AG04449 (cell line): ENCODE measurements around the gene SYS1.

ENCODE experiments used
- CTCF ChIA-PET: fragments of 350-600 bp; formaldehyde crosslinking; extraction: SDS; loops from one replicate; lab custom pipeline; 2021; ENCODE audit warnings: antibody characterized with exemption; lab: Yijun Ruan, JAX
- POLR2A ChIA-PET: fragments of 400-600, 350-600 bp; formaldehyde crosslinking; extraction: SDS; loops from one replicate; lab custom pipeline; 2020; ENCODE audit warnings: antibody characterized with exemption, inconsistent platforms; lab: Yijun Ruan, JAX
- DNase-seq: peaks from one replicate; pipeline ENCODE4 v3.0.0-alpha.2; 2010; ENCODE audit warnings: low read depth, low spot score
- H3K4me3 ChIP-seq: 2 replicates; pipeline ENCODE4 v1.5.1; 2011; ENCODE audit warnings: low read depth, mild to moderate bottlenecking, control low read depth, low read length
- TF ChIP-seq, protein P1 (sequence below): IDR thresholded peaks from one replicate; pipeline ENCODE4 v1.5.1; 2011; ENCODE audit warnings: mild to moderate bottlenecking, moderate library complexity, low read length, control low read depth, inconsistent platforms; ENCODE audit not compliant: insufficient read depth; ENCODE audit errors: missing control alignments

The SYS1 gene

DNA sequence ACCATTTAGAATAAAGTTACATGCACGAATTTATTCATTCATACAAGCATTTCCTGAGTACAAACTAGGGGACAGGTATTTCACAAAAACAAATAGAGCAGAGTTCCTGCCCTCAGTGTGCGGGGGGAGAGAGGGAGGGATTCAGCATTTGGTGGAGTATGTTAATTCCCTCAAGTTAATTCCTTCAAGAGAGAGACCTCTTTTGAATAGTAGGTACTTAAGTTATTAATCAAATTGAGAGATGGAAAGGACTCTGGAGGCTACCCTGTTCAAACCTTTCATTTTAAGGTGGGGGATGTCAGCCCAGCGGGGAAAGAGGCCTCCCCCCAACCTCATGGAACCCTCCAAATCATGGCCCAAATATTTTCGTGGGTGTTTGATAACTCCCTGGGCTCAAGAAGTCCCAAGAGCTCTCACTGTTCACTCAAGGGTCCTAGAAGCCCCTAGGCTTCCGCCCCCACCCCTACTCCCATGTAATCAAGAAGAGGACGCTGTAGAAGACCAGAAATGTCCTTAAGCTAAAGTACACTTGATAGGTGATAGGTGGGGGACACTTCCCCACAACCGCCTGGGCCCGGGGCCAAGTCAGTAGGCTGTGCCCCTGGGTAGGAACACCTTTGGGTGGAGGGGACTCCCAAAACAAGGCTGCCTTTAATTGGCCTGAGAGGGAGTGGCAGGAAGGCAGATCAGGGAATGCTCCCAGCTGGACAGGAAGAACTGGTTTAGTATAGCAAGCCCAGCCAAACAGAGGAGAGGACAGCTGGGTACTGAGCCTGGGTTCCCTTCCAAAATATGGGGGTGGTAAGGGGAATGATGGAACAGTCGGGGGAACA lies 17.6 kb upstream of the SYS1 start:
- DNase-seq: no peak
- POLR2A ChIA-PET: interaction anchor here (0.8 to 6.1 kb wide), 5 partner anchors 8 to 434 kb away, joined by 3 to 91 read pairs (median 3); partner anchors contain the start of gene SYS1
- peak overlapping the region; percentile 84 for H3K4me3 ChIP-seq
- CTCF ChIA-PET: interaction anchor here (1.9 to 5.9 kb wide), 5 partner anchors 10 to 92 kb away, joined by 6 to 60 read pairs (median 17); partner anchors contain the start of gene SYS1
- TF ChIP-seq, protein P1, sequence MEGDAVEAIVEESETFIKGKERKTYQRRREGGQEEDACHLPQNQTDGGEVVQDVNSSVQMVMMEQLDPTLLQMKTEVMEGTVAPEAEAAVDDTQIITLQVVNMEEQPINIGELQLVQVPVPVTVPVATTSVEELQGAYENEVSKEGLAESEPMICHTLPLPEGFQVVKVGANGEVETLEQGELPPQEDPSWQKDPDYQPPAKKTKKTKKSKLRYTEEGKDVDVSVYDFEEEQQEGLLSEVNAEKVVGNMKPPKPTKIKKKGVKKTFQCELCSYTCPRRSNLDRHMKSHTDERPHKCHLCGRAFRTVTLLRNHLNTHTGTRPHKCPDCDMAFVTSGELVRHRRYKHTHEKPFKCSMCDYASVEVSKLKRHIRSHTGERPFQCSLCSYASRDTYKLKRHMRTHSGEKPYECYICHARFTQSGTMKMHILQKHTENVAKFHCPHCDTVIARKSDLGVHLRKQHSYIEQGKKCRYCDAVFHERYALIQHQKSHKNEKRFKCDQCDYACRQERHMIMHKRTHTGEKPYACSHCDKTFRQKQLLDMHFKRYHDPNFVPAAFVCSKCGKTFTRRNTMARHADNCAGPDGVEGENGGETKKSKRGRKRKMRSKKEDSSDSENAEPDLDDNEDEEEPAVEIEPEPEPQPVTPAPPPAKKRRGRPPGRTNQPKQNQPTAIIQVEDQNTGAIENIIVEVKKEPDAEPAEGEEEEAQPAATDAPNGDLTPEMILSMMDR: no peak

DNA sequence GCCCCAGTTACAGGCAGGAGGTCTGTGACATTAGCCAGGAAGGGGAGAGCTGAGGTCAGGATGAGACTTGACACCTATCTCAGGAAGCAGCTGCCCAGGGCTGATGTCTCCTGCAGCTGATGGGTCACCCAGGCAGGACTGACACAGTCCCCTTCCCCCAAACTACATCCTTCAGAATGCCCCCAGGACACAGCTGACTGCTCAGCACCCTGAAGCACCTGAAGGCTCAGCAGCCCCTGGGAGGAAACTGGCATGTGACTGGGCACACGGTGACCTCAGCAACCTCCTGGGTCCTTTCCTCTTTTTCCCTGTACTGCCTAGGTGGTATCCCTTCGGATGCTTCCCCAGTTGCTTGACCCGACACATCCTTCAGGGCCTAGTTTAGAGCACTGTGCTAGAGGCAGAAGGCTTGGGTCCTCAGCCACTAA lies 16.7 kb upstream of the SYS1 start:
- peak overlapping the region; percentile 84 for H3K4me3 ChIP-seq
- ChIA-PET CTCF (interaction anchor here (1.1 to 5.9 kb wide), 5 partner anchors 9 to 91 kb away, joined by 4 to 60 read pairs (median 6); partner anchors contain the start of gene SYS1), POLR2A (interaction anchor here (0.6 to 6.1 kb wide), 7 partner anchors 9 to 434 kb away, joined by 3 to 91 read pairs (median 7); partner anchors contain the start of gene SYS1)
- TF ChIP-seq, protein P1: no peak
- DNase-seq: no peak

DNA sequence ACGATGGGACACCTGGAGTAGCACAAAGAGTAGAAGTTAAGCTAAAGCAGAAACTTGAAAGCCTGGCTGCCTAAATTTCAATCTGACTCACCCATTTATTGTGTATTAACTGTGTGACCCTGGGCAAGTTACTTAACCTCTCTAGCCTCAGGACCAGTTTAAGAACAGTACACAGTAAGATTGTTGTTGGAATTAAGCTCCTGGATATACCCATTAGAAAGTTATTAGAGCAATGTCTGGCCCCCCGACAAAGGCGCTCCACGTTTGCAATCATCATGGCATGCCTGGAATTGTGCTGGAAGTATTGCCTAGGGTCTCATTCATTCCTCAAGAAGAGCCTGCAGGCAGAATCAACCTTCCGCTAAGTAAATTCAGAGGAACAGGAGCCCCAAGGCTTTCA lies 16.1 kb upstream of the SYS1 start:
- ChIA-PET CTCF (interaction anchor here (0.7 to 5.9 kb wide), 8 partner anchors 8 to 90 kb away, joined by 3 to 60 read pairs (median 4); partner anchors contain the start of gene SYS1), POLR2A (interaction anchor here (0.6 to 6.1 kb wide), 8 partner anchors 9 to 434 kb away, joined by 3 to 91 read pairs (median 7); partner anchors contain the start of gene SYS1)
- TF ChIP-seq, protein P1: no peak
- H3K4me3 ChIP-seq: peak overlapping the region; percentile 84
- DNase-seq: no peak

DNA sequence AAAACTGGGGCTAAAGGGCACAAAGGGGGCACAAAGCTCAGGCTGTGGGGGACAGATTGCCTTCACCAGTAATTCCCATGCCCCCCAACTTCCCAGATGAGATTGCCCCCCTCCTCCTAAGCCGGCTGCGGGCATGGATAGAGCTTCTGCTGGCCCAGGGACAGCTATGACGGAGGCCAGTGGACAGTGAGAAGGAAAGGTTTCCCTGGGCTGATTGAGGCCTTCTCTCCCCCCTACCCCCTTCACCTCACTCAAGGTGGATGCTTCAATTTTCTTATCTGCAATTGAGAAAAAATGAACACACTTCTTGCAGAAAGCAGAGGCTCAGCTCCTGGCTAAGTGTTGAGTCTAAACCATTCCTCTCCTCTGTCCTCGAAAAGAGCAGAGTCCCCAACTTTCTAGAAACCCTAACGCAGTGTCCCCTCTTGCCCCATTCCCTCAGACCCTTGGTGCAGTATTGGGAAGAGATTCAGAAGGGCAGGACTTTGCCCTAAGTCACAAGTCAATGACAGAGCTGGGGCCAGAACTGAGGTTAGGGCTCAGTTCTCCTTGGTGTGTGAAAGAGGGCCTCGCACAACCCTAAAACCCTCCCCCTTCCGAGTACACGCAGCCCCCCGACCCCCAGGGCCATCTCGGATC lies 15.5 kb upstream of the SYS1 start:
- TF ChIP-seq, protein P1: no peak
- H3K4me3 ChIP-seq: peak overlapping the region; percentile 84
- no peak for DNase-seq
- POLR2A ChIA-PET: interaction anchor here (1.1 to 6.1 kb wide), 9 partner anchors 10 to 433 kb away, joined by 3 to 91 read pairs (median 7); partner anchors contain the start of gene SYS1
- CTCF ChIA-PET: interaction anchor here (0.6 to 5.9 kb wide), 11 partner anchors 8 to 589 kb away, joined by 3 to 60 read pairs (median 4); partner anchors contain the start of gene SYS1

DNA sequence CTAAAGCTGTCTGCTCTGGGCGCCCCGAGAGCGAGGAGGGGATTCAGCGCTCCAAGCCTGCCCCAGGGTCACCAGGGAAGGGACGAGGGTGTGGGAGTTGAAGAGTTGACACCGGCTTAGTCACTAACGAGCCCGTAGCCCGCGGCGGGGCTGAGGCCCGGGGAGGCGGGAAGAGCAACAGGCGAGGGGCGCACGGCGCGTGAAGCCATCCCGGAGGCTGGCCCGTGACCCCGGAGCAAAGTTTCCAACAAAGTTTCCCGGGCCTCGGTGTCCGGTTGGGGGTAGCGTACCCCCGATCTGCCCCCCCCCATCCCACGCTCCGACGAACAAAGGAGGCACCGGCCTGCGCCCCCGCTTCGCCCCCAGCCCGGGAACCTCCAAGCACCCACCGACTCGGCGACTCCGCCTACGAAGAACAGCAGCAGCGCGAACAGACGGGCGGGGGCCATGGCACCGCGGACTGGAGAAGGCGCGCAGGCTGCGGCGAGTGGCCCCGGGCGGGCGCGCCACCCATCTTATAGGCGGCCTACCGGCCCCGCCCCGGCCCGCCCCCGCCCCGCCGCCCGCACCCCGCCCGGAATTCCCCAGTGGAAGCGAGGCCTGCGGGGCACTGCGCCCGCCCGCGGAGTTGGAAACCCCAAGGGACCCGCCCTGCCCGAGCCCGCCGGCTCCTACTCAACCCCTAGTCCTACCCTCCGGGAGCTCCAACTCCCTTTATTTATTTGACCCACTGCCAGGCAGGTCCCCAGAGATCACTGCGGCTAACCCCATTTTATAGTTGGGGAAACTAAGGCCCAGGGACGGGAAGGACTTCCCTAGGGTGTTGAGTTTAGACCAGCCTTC lies 14.8 kb upstream of the SYS1 start, which contains the start of gene SDC4:
Gene SDC4, minus strand, starts transcription at position 489 of the 843 bp plus-strand sequence. Its CDS starts 40 bp downstream, at position 449.
- H3K4me3 ChIP-seq: peak within 1 kb of the TSS; percentile 84
- POLR2A ChIA-PET: interaction anchor here (0.6 to 6.1 kb wide), 9 partner anchors 10 to 427 kb away, joined by 3 to 91 read pairs (median 3); partner anchors contain the start of gene SYS1
- CTCF ChIA-PET: interaction anchor here (0.6 to 5.9 kb wide), 10 partner anchors 7 to 588 kb away, joined by 3 to 60 read pairs (median 4); partner anchors contain the start of gene SYS1
- TF ChIP-seq, protein P1: no peak
- DNase-seq: no peak
